GM10847 (cell line): ENCODE data around the gene HNF4A.

Experiments
- POLR2A ChIP-seq: IDR thresholded peaks from 2 replicates; pipeline ENCODE4 v1.6.1; 2011; ENCODE audit not compliant: insufficient read length; ENCODE audit errors: extremely low read depth

The HNF4A gene

DNA sequence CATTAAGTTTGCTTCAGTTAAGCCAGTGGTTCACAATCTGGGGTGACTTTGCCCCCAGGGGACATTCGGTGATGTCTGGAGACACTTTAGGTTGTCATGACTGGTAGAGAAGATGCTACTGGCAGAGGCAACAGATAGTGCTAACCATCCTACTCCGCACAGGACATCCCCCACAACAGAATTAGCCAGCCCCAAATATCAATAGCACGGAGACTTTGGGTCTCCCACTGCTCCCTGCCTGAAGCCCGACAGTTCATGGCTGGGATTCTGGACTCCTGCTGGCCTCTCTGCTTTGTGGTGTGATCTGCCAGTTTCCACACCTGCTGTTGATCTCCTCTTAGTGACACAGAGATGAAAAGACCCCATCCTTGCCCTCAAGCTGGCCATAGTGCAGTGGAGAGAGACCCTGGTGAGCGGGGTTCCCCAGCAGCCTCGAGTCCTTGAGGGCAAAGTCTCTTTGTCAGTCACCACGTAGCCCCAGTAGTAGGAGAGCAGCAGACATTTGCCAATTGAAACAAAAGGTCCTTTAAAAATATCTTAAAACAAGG, 95.5 kb downstream of the HNF4A start:
- TF ChIP-seq POLR2A = no peak

DNA sequence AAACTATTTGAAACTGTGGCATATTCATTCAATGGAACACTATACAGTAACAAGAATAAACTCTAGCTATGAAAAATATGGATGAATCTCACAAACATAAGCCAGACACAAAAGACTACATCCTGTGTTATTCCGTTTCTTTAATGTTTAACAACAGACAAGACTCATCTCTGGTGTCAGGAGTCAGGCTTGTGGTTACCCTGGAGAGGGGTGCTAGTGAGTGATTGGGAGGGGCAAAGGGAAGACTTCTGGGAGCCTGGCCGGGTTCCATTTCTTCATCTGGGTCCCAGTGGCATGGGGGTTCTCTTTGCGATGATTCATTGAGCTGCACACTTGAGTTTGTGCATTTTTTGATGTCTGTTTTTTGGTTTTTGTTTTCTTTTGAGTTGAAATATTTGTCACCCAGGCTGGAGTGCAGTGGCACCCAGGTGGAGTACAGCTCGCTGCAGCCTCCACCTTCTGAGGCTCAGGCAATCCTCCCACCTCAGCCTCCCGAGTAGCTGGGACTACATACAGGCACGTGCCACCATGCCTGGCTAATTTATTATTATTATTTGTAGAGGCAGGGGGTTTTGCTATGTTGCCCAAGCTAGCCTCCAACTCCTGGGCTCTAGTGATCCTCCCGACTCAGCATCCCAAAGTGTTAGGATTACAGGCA, 98.9 kb downstream of the HNF4A start:
- no peak for TF ChIP-seq POLR2A

- TF ChIP-seq POLR2A = no peak
These were observed 99.6 kb downstream of the HNF4A start for GRCh38 chr20:44455126-44455525.

- no peak for TF ChIP-seq POLR2A
These were observed 101.1 kb downstream of the HNF4A start for GRCh38 chr20:44456611-44457010.

DNA sequence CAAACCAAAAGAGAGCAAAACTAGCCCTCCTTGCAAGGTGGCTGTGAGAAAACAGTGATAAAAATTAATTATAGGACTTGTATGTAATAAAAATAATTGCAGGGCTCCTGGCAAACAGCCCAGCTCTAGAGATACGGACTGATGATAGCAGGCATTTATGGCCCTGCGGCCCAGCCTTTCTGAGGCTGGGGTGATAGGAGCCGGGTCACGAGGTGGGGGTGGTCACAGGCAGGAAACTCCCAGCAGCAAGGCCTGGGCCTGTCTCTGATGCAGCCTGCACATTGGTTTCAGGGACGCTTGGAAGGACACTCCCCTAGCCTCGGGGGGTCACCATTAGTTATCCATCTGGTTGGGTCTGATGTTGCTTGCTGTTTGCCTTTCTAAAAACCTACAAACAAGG, 101.5 kb downstream of the HNF4A start:
- no peak for TF ChIP-seq POLR2A

DNA sequence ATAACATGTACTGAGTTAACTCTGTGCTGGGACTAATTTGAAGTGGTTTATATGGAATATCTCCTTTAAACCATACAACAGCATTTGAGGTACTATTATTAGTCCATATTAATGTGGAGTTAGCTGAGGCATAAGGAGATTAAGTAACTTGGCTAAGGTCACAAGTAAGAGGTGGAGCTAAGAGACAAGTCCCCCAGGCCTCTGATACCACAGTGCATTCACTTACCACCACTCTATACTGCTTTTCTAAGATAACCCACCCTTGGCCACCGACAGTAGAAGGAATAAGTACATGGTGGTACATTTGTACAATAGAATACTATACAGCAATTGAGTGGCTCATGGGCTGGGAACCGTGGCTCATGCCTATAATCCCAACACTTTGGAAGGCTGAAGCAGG, 103.8 kb downstream of the HNF4A start:
- no peak for TF ChIP-seq POLR2A

GRCh38 chr20:44460795-44461141, 105.3 kb downstream of the HNF4A start:
- TF ChIP-seq POLR2A = no peak

- TF ChIP-seq POLR2A = no peak
These were observed 105.8 kb downstream of the HNF4A start for GRCh38 chr20:44461142-44461802.

GRCh38 chr20:44461803-44462174, 106.3 kb downstream of the HNF4A start:
- no peak for TF ChIP-seq POLR2A

- TF ChIP-seq POLR2A = no peak
These were observed 108.0 kb downstream of the HNF4A start for GRCh38 chr20:44463466-44463865.

DNA sequence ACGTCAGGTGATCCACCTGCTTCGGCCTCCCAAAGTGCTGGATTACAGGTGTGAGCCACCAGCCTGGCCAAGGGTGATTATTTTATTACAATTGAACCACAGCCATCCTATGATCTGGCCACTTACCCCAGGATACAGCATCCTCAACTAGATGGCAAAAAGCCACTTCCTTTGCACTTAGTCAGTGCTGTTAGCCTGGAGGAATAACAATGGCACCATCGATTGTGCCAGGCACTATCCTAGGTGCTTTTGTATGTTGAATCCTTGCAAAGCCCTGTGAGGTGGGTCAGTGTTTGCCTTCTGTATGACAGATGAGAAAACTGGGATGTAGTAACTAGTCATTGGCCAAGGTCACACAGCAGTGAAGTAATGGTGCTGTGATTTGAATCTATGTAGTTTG, 109.0 kb downstream of the HNF4A start:
- TF ChIP-seq POLR2A = no peak

GRCh38 chr20:44465001-44465560, 109.6 kb downstream of the HNF4A start:
- no peak for TF ChIP-seq POLR2A

DNA sequence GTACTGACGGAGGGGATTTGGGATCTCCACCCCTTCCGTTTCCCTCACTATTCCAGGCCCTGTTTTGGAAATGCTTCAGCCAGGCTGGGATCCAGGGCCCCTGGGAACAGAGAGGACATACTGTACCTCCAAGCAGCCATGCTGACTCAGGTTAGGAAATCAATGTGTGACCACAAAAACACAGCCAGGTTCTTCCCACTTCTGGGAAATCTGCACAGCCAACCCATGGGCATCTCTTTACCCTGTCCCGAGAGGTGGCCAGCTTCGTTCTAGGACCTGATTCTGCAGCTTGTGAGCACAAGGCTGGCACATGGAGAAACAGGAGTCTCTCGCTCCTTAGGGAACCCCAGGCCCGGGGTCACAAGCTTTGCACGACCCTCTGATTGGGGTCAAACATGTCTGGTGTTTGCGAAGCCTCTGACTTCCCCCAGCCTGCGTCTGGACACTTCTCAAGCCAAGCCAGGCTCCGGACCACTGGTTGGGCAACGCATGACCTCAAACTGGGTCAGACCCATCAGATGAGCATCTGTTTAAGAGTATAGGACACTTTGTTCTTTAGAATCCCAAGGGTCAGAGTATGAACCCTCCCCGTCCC, 111.9 kb downstream of the HNF4A start:
- TF ChIP-seq POLR2A = no peak

GRCh38 chr20:44468044-44468782, 112.7 kb downstream of the HNF4A start:
- no peak for TF ChIP-seq POLR2A

- TF ChIP-seq POLR2A = no peak
These were observed 114.8 kb downstream of the HNF4A start for GRCh38 chr20:44470327-44470726.
